Tibial nerve (tissue), 4 donors: Measurements from ENCODE around the gene HMX1.

Experiments used
- EP300 ChIP-seq, 2 donors: sonication (generic); formaldehyde crosslinking; IDR thresholded peaks; one replicate each; pipeline ENCODE4 v1.6.1; 2017; ENCODE audit warnings: antibody characterized with exemption in 2 of 2, mild to moderate bottlenecking in 1 of 2
- POLR2A ChIP-seq, 2 donors: fragments of 450-650 bp; IDR thresholded peaks; one replicate each; pipeline ENCODE4 v1.6.1; 2017; ENCODE audit warnings: antibody characterized with exemption in 2 of 2, mild to moderate bottlenecking in 2 of 2, moderate library complexity in 2 of 2
- TF ChIP-seq, protein P1 (sequence below), 5 experiments: fragments of 200-600 bp in 3 of 5; fragments of 450-650 bp in 2 of 5; sonication (generic) in 3 of 5; IDR thresholded peaks; one replicate each; pipeline ENCODE4 v1.5.1; 2016 to 2019; ENCODE audit warnings: antibody characterized with exemption in 5 of 5, mild to moderate bottlenecking in 3 of 5, moderate library complexity in 2 of 5

DNA sequence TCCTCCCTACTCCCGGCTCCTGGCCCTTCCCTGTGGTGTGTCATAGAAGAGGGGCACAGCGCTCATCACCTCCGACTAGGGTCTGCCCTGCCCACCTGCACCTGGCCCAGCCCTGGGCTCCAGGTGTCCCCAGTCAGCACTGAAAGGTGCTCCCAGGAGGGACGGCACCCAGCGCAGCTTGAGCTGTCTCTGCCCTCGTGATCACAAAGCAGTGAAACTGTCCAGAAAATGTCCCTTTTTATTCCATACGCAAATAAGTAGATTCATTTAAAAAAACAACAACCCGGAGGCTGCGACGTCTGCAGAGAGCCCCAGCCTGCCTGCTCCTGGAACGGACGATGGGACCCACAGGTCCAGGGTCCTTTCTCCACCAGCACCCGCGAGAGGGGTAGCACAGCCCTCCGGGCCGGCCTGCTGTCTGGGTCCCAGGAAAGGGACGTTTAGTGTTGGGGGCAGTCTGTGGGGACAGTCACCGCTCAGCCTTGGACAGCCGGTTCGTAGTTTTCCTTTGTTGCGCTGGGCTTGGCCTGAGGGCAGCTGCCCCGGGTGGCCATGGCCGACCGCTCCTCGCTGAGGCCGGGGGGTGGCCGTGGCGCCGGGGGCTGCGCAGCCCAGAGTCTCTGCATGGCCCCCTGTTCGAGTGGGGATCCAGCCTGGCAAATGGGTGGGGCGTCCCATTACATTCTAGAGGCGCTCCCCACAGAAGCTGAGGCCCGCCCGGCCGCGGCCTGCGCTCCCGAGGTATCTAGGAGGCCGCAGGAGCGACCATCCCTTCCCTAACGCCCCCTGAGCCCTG lies 4.6 kb downstream of the HMX1 start:
- TF ChIP-seq, protein P1, sequence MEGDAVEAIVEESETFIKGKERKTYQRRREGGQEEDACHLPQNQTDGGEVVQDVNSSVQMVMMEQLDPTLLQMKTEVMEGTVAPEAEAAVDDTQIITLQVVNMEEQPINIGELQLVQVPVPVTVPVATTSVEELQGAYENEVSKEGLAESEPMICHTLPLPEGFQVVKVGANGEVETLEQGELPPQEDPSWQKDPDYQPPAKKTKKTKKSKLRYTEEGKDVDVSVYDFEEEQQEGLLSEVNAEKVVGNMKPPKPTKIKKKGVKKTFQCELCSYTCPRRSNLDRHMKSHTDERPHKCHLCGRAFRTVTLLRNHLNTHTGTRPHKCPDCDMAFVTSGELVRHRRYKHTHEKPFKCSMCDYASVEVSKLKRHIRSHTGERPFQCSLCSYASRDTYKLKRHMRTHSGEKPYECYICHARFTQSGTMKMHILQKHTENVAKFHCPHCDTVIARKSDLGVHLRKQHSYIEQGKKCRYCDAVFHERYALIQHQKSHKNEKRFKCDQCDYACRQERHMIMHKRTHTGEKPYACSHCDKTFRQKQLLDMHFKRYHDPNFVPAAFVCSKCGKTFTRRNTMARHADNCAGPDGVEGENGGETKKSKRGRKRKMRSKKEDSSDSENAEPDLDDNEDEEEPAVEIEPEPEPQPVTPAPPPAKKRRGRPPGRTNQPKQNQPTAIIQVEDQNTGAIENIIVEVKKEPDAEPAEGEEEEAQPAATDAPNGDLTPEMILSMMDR (IDR thresholded peaks at IDR 0.05): no peak
- TF ChIP-seq POLR2A (IDR thresholded peaks at IDR 0.05): no peak
- no peak for TF ChIP-seq EP300 (IDR thresholded peaks at IDR 0.05)
